K562 treated with DMSO at 1 percent for 12 hours (cell line): ENCODE data around the gene C3orf80. TPM values are rescaled to one million over a fixed set of nuclear protein-coding genes. Genes with fewer than 3 reads are reported as not detected.

ENCODE experiments used
- total RNA-seq: library from RNA; unstranded; fragments of 300-600 nt; gene quantifications from 2 replicates; pipeline ENCODE4 v1.2.3, GENCODE V29; 2022; ENCODE audit not compliant: insufficient read depth

C3orf80 gene
- total RNA-seq, result 0.30 TPM in 1 of 2 replicates, not detected in the other

GRCh38 chr3:160225176-160226025 lies at the start of gene C3orf80:
Gene C3orf80, plus strand, starts transcription at chr3:160225422. Its CDS starts 214 bp downstream, at chr3:160225636.

Other genes with a start within 250 kb of the C3orf80 start
- not detected in 2 replicates for gene IL12A, start 236.6 kb upstream of the C3orf80 start, total RNA-seq
- gene IFT80, start 173.8 kb downstream of the C3orf80 start, total RNA-seq, result 3.5 and 19.5 TPM in 2 replicates
- gene SMC4, start 174.2 kb downstream of the C3orf80 start, total RNA-seq, result 67.2 and 168 TPM in 2 replicates
- gene TRIM59, start 224.4 kb downstream of the C3orf80 start, total RNA-seq, result 7.5 and 21.9 TPM in 2 replicates